ENCODE results near the gene RPS27.
A peak's percentile ranks its signal among the peaks of the same experiment; 100 is the strongest.

The RPS27 gene

GRCh38 chr1:153960206-153960605 is 30.4 kb upstream of the RPS27 start:
- DNase-seq (ENCODE audit: low read depth, low spot score) = no peak
- TF ChIP-seq, protein P1, sequence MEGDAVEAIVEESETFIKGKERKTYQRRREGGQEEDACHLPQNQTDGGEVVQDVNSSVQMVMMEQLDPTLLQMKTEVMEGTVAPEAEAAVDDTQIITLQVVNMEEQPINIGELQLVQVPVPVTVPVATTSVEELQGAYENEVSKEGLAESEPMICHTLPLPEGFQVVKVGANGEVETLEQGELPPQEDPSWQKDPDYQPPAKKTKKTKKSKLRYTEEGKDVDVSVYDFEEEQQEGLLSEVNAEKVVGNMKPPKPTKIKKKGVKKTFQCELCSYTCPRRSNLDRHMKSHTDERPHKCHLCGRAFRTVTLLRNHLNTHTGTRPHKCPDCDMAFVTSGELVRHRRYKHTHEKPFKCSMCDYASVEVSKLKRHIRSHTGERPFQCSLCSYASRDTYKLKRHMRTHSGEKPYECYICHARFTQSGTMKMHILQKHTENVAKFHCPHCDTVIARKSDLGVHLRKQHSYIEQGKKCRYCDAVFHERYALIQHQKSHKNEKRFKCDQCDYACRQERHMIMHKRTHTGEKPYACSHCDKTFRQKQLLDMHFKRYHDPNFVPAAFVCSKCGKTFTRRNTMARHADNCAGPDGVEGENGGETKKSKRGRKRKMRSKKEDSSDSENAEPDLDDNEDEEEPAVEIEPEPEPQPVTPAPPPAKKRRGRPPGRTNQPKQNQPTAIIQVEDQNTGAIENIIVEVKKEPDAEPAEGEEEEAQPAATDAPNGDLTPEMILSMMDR (IDR thresholded peaks at IDR 0.05; ENCODE audit: low read depth, low read length) = no peak
- H3K4me3 ChIP-seq (ENCODE audit: low read depth, low read length) = no peak overlapping the region
- in situ Hi-C loops (cut with HindIII; ENCODE audit: low sequenced_read_pairs) = loop anchor here (10.0 kb wide), 1 partner anchor 145 kb away; no protein-coding TSS in a partner anchor

DNA sequence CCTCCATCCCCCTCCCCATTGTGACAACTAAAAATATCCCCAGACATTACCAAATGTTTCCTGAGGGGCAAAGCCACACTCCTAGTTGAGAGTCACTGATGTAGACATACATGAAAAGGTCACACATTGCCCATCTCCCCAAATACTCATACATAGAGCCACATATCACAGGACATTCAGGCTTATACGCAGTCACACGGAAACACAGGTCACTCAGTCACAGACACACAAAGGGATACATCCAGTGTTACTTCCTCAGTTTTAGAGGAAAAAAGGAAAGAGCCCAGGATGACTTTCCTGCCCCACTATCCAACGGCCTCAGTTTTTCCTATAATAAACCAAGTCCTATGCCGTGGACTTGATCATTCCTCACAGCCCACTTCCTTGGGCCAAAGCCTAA is 29.1 kb upstream of the RPS27 start:
- no peak overlapping the region for H3K4me3 ChIP-seq (ENCODE audit: low read depth, low read length)
- TF ChIP-seq, protein P1 (IDR thresholded peaks at IDR 0.05; ENCODE audit: low read depth, low read length) = no peak
- DNase-seq (ENCODE audit: low read depth, low spot score) = no peak
- in situ Hi-C loops (cut with HindIII; ENCODE audit: low sequenced_read_pairs) = loop anchor here (10.0 kb wide), 1 partner anchor 147 kb away; no protein-coding TSS in a partner anchor

DNA sequence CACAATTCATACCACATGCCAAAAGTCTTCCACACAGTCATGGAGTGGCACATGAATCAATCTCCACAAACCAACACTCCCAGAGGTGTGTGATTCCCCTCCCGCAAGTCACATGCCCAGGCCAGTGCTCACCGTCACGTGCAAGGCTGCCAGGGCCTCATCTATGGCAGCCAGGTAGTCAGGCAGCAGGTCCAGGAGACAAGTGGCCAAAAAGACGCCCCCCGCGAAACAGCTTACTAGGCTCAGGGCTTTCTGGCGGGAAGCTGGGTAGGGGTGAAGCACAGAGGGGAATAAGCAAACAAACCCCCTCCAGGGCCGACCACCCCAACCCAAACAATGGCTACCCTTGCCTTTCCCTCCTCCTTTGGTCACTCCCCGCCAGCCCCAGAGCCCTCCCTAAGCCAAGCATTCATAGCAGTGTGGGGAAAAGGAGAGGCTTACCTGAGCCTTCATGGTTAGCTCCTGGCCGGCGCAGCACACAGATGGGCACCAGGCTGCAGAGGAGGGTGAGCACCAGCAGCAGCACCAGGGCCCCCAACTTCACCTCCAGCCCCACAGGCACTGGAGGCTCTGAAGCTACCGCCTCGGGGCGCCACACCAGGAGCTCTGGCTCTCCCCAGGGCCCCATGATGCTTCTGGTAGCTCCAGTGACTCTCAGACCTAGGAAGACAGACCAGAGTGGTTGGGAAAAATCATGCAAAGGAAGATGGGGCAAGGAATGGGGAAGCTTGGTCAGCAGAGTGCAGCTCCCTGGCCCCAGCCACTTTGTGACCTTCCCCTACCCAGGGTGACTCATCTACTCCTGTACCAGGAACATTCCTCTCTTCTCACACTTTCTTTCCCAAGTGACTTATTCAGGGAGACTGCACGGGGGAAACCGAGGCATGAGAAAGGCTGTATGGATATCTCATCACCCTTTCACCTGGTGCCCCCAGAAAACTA is 28.2 kb upstream of the RPS27 start:
- H3K4me3 ChIP-seq (ENCODE audit: low read depth, low read length) = peak overlapping the region; percentile 85
- peak; percentile 31 for DNase-seq (ENCODE audit: low read depth, low spot score)
- in situ Hi-C loops (cut with HindIII; ENCODE audit: low sequenced_read_pairs) = loop anchor here (10.0 kb wide), 1 partner anchor 148 kb away; no protein-coding TSS in a partner anchor
- TF ChIP-seq, protein P1 (IDR thresholded peaks at IDR 0.05; ENCODE audit: low read depth, low read length) = no peak

- peak; percentile 97 for DNase-seq (ENCODE audit: low read depth, low spot score)
- H3K4me3 ChIP-seq (ENCODE audit: low read depth, low read length) = peak within 1 kb of the TSS; percentile 85
- TF ChIP-seq, protein P1 (IDR thresholded peaks at IDR 0.05; ENCODE audit: low read depth, low read length) = no peak
- in situ Hi-C loops (cut with HindIII; ENCODE audit: low sequenced_read_pairs) = loop anchor here (10.0 kb wide), 1 partner anchor 148 kb away; no protein-coding TSS in a partner anchor
Observed at GRCh38 chr1:153963030-153963849, 27.3 kb upstream of the RPS27 start, which contains the start of gene SLC39A1. TSS of gene SLC39A1 (minus strand) at chr1:153963537. CDS start at chr1:153962715, 822 bp downstream.

DNA sequence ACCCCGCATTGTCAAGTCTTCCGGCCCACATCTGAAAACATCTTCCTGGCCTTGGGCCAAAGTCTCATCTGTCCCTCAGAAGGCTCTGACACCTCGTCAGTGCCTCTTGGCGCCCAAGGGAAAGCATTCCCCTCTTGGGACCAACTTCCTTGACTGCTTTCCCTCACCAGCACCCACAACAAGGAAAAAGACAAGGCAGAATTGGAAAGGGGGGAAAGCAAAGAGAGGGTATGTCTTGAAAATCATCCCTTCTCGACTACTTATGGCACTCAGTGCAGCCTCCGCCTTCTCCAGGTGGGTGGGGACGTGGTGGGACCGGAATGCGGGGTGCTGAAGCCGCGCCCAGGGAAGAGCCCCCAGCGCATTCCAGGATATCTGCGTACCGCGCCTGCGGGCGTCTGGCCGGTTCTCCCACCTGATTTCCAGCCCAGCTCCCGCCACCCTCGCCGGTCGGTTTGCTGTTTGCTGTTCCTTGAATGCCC is 26.7 kb upstream of the RPS27 start:
- peak; percentile 47 for DNase-seq (ENCODE audit: low read depth, low spot score)
- H3K4me3 ChIP-seq (ENCODE audit: low read depth, low read length) = peak overlapping the region; percentile 85
- TF ChIP-seq, protein P1 (IDR thresholded peaks at IDR 0.05; ENCODE audit: low read depth, low read length) = no peak
- in situ Hi-C loops (cut with HindIII; ENCODE audit: low sequenced_read_pairs) = loop anchor here (10.0 kb wide), 1 partner anchor 149 kb away; no protein-coding TSS in a partner anchor

All from astrocyte of the spinal cord (primary cell).